ENCODE measurements around the gene CNTNAP2. TPM values are rescaled to one million over a fixed set of nuclear protein-coding genes. Genes with fewer than 3 reads are reported as not detected.

The CNTNAP2 gene
- total and polyA plus RNA-seq, 2 of the 13 experiments (the other 11 are each of a cell fraction or from before 2014, with no cell fraction given) = 0.40 to 0.42 TPM

DNA sequence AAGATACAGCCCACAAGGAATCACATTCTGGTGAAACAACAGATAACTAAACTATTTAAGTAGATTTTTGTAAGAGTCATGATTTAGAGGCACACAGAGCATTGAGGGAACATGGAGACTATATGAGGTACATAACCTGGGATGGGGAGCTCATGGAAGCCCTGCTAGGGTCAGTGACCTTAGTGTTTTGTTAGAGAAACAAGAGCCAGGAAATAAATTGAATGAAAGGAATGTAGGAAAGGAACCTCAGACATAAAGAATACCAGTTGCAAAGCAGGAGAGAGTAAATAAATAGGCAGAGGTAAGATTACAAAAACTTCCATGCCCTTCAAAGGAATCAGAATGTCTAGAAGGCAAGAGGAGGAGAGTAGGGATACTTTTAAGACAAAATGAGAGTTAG lies 1076.9 kb downstream of the CNTNAP2 start:
- in situ Hi-C loops (cut with HindIII; ENCODE audit: extremely low pct_ligation_motif_present, low pct_unique_long_range_greater_than_20kb) (no loop called here), intact Hi-C loops (cut with micrococcal nuclease; ENCODE audit: unreplicated experiment) (no loop called here)
- no TSS peak for BruUV-seq (replicated peaks)

More for the DNA sequence above, 1076.9 kb downstream of the CNTNAP2 start:
- H3K79me2 ChIP-seq (ENCODE audit: insufficient read depth, low read length) = no peaks in the 10 kb centered on the region
- H3K4me3 ChIP-seq (replicated peaks in 1 of 3; ENCODE audit: insufficient read depth in 1 of 3, low read depth in 2 of 3, low read length in 3 of 3) = no peak overlapping the region
- no peak overlapping the region for H2AFZ ChIP-seq (ENCODE audit: low read length)
- ATAC-seq (no peak), FAIRE-seq (no peak), DNase-seq (ENCODE audit: low spot score) (no peak)
- TF ChIP-seq ARNT2 (CRISPR knock-in tag; IDR thresholded peaks at IDR 0.05; ENCODE audit: low read depth) (no peak), ZNF136 (CRISPR knock-in tag; IDR thresholded peaks at IDR 0.05; ENCODE audit: low read depth) (no peak), ZBTB21 (CRISPR knock-in tag; IDR thresholded peaks at IDR 0.05) (no peak), FOXJ3 (CRISPR knock-in tag; IDR thresholded peaks at IDR 0.05; ENCODE audit: borderline replicate concordance) (no peak), AKAP8 (CRISPR knock-in tag; IDR thresholded peaks at IDR 0.05) (no peak)
- TF ChIP-seq, protein P1, sequence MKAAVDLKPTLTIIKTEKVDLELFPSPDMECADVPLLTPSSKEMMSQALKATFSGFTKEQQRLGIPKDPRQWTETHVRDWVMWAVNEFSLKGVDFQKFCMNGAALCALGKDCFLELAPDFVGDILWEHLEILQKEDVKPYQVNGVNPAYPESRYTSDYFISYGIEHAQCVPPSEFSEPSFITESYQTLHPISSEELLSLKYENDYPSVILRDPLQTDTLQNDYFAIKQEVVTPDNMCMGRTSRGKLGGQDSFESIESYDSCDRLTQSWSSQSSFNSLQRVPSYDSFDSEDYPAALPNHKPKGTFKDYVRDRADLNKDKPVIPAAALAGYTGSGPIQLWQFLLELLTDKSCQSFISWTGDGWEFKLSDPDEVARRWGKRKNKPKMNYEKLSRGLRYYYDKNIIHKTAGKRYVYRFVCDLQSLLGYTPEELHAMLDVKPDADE (CRISPR knock-in tag; IDR thresholded peaks at IDR 0.05) = no peak
- TF ChIP-seq, protein P2, sequence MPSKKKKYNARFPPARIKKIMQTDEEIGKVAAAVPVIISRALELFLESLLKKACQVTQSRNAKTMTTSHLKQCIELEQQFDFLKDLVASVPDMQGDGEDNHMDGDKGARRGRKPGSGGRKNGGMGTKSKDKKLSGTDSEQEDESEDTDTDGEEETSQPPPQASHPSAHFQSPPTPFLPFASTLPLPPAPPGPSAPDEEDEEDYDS (CRISPR knock-in tag; IDR thresholded peaks at IDR 0.05) = no peak
- TF ChIP-seq, protein P3, sequence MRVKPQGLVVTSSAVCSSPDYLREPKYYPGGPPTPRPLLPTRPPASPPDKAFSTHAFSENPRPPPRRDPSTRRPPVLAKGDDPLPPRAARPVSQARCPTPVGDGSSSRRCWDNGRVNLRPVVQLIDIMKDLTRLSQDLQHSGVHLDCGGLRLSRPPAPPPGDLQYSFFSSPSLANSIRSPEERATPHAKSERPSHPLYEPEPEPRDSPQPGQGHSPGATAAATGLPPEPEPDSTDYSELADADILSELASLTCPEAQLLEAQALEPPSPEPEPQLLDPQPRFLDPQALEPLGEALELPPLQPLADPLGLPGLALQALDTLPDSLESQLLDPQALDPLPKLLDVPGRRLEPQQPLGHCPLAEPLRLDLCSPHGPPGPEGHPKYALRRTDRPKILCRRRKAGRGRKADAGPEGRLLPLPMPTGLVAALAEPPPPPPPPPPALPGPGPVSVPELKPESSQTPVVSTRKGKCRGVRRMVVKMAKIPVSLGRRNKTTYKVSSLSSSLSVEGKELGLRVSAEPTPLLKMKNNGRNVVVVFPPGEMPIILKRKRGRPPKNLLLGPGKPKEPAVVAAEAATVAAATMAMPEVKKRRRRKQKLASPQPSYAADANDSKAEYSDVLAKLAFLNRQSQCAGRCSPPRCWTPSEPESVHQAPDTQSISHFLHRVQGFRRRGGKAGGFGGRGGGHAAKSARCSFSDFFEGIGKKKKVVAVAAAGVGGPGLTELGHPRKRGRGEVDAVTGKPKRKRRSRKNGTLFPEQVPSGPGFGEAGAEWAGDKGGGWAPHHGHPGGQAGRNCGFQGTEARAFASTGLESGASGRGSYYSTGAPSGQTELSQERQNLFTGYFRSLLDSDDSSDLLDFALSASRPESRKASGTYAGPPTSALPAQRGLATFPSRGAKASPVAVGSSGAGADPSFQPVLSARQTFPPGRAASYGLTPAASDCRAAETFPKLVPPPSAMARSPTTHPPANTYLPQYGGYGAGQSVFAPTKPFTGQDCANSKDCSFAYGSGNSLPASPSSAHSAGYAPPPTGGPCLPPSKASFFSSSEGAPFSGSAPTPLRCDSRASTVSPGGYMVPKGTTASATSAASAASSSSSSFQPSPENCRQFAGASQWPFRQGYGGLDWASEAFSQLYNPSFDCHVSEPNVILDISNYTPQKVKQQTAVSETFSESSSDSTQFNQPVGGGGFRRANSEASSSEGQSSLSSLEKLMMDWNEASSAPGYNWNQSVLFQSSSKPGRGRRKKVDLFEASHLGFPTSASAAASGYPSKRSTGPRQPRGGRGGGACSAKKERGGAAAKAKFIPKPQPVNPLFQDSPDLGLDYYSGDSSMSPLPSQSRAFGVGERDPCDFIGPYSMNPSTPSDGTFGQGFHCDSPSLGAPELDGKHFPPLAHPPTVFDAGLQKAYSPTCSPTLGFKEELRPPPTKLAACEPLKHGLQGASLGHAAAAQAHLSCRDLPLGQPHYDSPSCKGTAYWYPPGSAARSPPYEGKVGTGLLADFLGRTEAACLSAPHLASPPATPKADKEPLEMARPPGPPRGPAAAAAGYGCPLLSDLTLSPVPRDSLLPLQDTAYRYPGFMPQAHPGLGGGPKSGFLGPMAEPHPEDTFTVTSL (CRISPR knock-in tag; IDR thresholded peaks at IDR 0.05; ENCODE audit: borderline replicate concordance) = no peak
- TF ChIP-seq, protein P4, sequence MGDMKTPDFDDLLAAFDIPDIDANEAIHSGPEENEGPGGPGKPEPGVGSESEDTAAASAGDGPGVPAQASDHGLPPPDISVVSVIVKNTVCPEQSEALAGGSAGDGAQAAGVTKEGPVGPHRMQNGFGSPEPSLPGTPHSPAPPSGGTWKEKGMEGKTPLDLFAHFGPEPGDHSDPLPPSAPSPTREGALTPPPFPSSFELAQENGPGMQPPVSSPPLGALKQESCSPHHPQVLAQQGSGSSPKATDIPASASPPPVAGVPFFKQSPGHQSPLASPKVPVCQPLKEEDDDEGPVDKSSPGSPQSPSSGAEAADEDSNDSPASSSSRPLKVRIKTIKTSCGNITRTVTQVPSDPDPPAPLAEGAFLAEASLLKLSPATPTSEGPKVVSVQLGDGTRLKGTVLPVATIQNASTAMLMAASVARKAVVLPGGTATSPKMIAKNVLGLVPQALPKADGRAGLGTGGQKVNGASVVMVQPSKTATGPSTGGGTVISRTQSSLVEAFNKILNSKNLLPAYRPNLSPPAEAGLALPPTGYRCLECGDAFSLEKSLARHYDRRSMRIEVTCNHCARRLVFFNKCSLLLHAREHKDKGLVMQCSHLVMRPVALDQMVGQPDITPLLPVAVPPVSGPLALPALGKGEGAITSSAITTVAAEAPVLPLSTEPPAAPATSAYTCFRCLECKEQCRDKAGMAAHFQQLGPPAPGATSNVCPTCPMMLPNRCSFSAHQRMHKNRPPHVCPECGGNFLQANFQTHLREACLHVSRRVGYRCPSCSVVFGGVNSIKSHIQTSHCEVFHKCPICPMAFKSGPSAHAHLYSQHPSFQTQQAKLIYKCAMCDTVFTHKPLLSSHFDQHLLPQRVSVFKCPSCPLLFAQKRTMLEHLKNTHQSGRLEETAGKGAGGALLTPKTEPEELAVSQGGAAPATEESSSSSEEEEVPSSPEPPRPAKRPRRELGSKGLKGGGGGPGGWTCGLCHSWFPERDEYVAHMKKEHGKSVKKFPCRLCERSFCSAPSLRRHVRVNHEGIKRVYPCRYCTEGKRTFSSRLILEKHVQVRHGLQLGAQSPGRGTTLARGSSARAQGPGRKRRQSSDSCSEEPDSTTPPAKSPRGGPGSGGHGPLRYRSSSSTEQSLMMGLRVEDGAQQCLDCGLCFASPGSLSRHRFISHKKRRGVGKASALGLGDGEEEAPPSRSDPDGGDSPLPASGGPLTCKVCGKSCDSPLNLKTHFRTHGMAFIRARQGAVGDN (CRISPR knock-in tag; IDR thresholded peaks at IDR 0.05) = no peak
- CTCF ChIA-PET (ENCODE audit: low intra/inter-chr PET ratio, low total read pairs) = no interaction called here
- H3K9me3 ChIP-seq (ENCODE audit: low read length) = no peaks in the 10 kb centered on the region
- no peaks in the 10 kb centered on the region for H3K36me3 ChIP-seq (replicated peaks in 1 of 2; ENCODE audit: control insufficient read depth in 1 of 2, insufficient read depth in 2 of 2, low read length in 2 of 2)
- H3K4me1 ChIP-seq (ENCODE audit: insufficient read depth, low read length) = no peaks in the 10 kb centered on the region
- no peak overlapping the region for H3K9ac ChIP-seq (ENCODE audit: insufficient read depth, low read depth, low read length)
- H3K4me2 ChIP-seq (ENCODE audit: low read depth, low read length) = no peak overlapping the region
- H3K27me3 ChIP-seq (ENCODE audit: control insufficient read depth in 1 of 2, insufficient read depth in 2 of 2, low read length in 2 of 2) = no peaks in the 10 kb centered on the region
- POLR2A ChIA-PET = no interaction called here
- no peaks in the 10 kb centered on the region for H4K20me1 ChIP-seq (ENCODE audit: insufficient read depth, low read length)
- H3K27ac ChIP-seq (ENCODE audit: extremely low read length, insufficient read depth, low read length) = no peak overlapping the region
